ENCODE measurements around the gene PPM1L.
A peak's percentile ranks its signal among the peaks of the same experiment; 100 is the strongest.

The PPM1L gene

DNA sequence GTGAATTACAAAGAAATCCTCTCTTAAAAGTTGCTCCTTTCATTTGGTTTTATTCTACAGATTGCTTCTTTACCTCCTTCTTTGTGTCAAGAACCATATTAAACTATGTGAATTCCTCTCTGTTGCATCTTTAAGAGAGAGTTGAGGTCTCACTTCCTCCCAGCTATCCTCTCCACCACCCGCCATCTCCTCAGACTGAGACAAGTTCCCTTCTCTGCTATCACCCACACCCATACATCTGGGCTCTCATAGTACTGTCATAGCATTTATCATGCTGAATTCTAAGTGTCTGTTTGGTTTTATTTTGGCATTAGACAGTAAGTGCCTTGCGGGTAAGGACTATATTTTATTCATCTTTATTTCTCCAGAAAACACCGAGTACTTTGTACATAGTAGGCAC lies 294.9 kb downstream of the PPM1L start:
- no peak for DNase-seq

GRCh38 chr3:161051856-161052255 lies 295.8 kb downstream of the PPM1L start:
- DNase-seq = no peak

- DNase-seq = no peak
Observed at GRCh38 chr3:161054860-161055604, 299.0 kb downstream of the PPM1L start.

- DNase-seq = no peak
Observed at GRCh38 chr3:161064413-161064812, 308.4 kb downstream of the PPM1L start.

- DNase-seq = peak in 1 of 2 donors; percentile 28
Observed at GRCh38 chr3:161066930-161067329, 310.9 kb downstream of the PPM1L start.

DNA sequence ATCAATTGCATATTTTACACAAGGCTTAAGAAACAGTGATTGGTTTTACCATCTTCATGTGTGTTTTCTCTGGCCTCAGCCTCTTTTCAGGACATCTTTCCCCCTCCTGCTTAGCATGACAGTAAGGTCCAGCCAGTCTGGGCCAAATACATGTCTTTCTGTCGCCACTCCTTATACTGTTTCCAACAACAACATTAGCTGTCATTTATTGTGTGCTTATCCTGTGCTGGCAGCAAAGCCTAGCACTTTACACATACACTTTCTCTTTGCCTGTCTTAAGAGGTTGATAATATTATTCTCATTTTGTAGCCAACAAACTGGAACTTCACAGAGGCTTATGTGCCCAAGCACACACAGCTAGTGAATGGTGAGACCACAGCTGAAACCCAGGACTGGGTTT lies 311.3 kb downstream of the PPM1L start:
- no peak for DNase-seq

DNA sequence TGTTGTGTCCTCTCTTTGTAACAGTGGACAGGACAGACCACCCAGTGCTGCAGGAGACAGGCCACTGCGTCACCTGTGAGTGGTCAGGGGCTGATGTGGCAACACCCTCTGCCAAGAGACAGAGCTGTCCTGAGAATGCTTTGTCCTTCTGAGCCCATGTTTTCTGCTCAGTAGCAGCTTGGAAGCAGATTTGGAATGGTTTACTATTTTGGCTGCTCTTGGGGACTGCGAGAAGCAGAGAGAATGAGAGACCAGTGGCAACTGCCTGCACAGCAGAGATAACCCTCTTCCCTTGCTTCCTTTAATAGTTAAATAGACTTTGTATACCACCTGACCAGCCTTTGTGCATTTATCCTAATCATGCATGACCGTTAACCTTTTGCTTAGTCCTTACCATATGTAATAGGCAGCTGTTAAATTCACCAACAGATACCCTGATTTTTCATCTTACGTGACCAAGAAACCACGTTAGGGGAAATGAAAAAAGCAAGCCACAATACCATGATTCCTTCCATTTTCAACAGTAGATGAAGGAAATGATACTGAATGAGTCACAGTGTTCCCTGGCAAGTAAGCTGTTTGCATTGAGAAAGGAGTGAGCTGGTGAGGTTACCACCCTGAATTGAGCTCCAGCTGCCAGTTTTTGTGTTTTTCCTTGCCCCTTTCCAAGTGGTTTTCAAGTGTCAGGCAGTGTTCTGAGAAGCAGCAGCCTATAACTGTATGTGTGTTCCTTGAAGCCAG lies 313.6 kb downstream of the PPM1L start:
- peak; percentile 74 for DNase-seq

- no peak for DNase-seq
Observed at GRCh38 chr3:161070252-161070930, 314.4 kb downstream of the PPM1L start.

- DNase-seq = peak; percentile 20 to 32
Observed at GRCh38 chr3:161070980-161071663, 315.1 kb downstream of the PPM1L start.

DNA sequence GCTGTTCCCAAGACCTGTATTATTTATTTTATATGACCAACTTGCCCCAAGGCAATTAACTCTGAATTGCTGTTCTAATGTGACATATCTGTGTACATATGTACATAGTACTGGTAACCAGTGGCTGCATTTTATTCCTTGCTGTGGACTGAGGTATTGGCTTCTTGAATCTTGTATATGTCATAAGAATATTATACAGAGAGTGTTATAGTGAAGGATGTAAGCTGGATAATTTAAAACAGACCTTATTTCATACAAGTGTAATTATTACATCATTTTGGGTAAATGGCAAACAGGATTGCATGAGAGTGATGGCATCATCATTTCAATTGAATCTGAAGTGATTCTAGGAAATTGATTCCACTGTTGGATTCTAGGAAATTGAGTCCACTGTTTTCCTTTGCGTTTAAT lies 316.2 kb downstream of the PPM1L start:
- peak; percentile 55 to 86 for DNase-seq

GRCh38 chr3:161072751-161073150 lies 316.7 kb downstream of the PPM1L start:
- DNase-seq = peak; percentile 61 to 72

DNA sequence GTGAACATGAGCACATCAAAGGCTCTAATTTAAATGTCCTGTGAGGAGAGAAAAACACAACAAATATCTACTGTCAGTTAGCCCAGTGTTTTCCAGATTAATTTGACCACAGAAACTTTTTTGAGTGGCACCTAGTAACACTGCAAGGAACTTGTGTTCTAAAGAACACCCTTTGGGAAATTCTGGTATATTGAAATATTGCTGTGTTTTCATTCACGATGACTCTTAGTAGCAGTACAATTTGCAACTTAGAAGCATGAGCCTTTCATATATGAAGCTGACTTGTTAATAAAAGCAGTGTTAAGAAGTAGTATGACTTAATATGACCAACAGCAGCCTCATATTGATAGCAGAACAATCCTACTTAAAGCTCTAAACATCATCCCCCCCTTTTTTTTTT lies 317.1 kb downstream of the PPM1L start:
- DNase-seq = peak; percentile 68 to 75

DNA sequence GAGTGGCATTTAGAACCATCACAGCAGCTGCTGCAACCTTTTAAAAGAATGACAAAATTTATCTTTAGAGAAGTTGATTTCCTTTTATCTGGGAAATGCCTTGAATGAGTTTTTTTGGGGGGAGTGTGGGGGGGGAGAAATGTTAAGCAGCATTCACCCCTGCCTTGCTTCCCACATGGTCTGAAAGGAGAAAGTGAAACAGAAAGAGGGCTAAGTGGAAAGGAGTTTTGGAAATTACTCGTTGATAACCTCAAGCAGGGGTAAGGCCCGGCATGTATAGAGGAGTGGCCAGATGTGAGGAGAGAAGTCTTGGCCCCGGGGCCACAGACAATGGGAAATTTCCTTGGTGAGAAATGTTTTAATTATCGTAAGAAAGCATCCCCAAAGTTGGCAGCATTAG lies 325.6 kb downstream of the PPM1L start:
- peak; percentile 51 to 58 for DNase-seq

DNA sequence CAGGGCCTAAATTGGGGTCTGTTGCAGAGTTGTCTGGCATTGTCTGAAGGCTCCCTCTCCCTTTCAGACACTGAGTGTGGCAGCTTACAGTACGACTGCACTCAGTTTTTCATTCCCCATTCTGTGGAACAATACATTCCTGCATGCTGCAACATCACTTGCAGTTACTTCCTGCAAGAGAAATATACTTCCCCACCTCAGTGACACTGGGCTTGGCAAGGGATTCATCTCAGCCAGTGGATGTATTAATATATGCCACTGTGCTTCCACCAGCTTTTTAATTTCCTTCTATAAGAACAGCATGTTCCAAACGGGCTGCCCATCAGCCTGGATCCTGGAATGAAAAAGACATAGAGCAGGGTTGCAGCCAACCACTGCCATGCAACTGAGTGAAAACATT lies 326.0 kb downstream of the PPM1L start:
- DNase-seq = peak in 1 of 2 donors; percentile 38

DNA sequence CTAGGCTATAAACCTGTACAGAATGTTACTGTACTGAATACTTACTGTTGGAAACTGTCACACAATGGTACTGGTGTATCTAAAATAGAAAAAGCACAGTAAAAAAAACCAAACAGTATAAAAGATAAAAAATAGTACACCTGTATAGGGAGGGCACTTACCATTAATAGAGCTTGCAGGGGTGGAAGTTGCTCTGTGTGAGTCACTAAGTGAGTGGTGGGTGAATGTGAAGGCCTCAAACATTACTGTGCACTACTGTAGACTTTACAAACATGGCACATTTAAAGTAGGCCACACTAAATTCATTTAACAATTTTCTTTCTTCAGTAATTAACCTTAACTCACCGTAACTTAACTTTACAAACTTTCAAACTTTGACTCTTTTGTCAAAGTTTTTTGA lies 327.1 kb downstream of the PPM1L start:
- no peak for DNase-seq

- no peak for DNase-seq
Observed at GRCh38 chr3:161084277-161084676, 328.2 kb downstream of the PPM1L start.

GRCh38 chr3:161093895-161094294 lies 337.9 kb downstream of the PPM1L start:
- DNase-seq = no peak

- DNase-seq = no peak
Observed at GRCh38 chr3:161096771-161097367, 340.8 kb downstream of the PPM1L start.

- DNase-seq = no peak
Observed at GRCh38 chr3:161100994-161101393, 345.0 kb downstream of the PPM1L start.

GRCh38 chr3:161101609-161102008 lies 345.6 kb downstream of the PPM1L start:
- DNase-seq = no peak

GRCh38 chr3:161103776-161104385 lies 347.9 kb downstream of the PPM1L start:
- no peak for DNase-seq
